Measurements from ENCODE around the gene SIRPA.

Gene SIRPA

GRCh38 chr20:1952737-1953530 lies 57.7 kb downstream of the SIRPA start:
- no peak for DNase-seq

GRCh38 chr20:1953621-1954020 lies 58.4 kb downstream of the SIRPA start:
- no peak for DNase-seq

- DNase-seq, result no peak
Observed at GRCh38 chr20:1955217-1955616, 60.0 kb downstream of the SIRPA start.

- DNase-seq, result no peak
Observed at GRCh38 chr20:1958426-1958825, 63.2 kb downstream of the SIRPA start.

- no peak for DNase-seq
Observed at GRCh38 chr20:1959156-1959555, 63.9 kb downstream of the SIRPA start.

- no peak for DNase-seq
Observed at GRCh38 chr20:1961374-1961773, 66.2 kb downstream of the SIRPA start.

- no peak for DNase-seq
Observed at GRCh38 chr20:1964061-1964460, 68.9 kb downstream of the SIRPA start.

GRCh38 chr20:1964659-1965405 lies 69.6 kb downstream of the SIRPA start:
- DNase-seq, result peak; percentile 14 to 34

- DNase-seq, result peak; percentile 92
Observed at GRCh38 chr20:1965520-1966351, 70.5 kb downstream of the SIRPA start.

GRCh38 chr20:1968964-1969363 lies 73.8 kb downstream of the SIRPA start:
- DNase-seq, result no peak

GRCh38 chr20:1971893-1972586 lies 76.8 kb downstream of the SIRPA start:
- DNase-seq, result no peak

- no peak for DNase-seq
Observed at GRCh38 chr20:1973601-1974440, 78.6 kb downstream of the SIRPA start.

- DNase-seq, result no peak
Observed at GRCh38 chr20:1975291-1975690, 80.1 kb downstream of the SIRPA start.

GRCh38 chr20:1979106-1979778 lies 84.0 kb downstream of the SIRPA start:
- DNase-seq, result no peak

GRCh38 chr20:1982686-1983085 lies 87.5 kb downstream of the SIRPA start:
- no peak for DNase-seq

- DNase-seq, result no peak
Observed at GRCh38 chr20:1983301-1983700, 88.1 kb downstream of the SIRPA start.

- DNase-seq, result no peak
Observed at GRCh38 chr20:1987826-1988225, 92.6 kb downstream of the SIRPA start.

Measured in stimulated activated CD4-positive, alpha-beta T cell treated with anti-CD3 and anti-CD28 coated beads, Interleukin-2, amount 100 ng/mL, for 24 hours (primary cell).